CD4-positive, alpha-beta T cell treated with Interleukin-10 for 1 hour (primary cell): ENCODE measurements around the gene SYTL3.

Experiments
- DNase-seq: peaks from one replicate; pipeline ENCODE4 v3.0.0-alpha.2; 2020

SYTL3 gene

GRCh38 chr6:158703111-158703836, 53.4 kb downstream of the SYTL3 start:
- no peak for DNase-seq

DNA sequence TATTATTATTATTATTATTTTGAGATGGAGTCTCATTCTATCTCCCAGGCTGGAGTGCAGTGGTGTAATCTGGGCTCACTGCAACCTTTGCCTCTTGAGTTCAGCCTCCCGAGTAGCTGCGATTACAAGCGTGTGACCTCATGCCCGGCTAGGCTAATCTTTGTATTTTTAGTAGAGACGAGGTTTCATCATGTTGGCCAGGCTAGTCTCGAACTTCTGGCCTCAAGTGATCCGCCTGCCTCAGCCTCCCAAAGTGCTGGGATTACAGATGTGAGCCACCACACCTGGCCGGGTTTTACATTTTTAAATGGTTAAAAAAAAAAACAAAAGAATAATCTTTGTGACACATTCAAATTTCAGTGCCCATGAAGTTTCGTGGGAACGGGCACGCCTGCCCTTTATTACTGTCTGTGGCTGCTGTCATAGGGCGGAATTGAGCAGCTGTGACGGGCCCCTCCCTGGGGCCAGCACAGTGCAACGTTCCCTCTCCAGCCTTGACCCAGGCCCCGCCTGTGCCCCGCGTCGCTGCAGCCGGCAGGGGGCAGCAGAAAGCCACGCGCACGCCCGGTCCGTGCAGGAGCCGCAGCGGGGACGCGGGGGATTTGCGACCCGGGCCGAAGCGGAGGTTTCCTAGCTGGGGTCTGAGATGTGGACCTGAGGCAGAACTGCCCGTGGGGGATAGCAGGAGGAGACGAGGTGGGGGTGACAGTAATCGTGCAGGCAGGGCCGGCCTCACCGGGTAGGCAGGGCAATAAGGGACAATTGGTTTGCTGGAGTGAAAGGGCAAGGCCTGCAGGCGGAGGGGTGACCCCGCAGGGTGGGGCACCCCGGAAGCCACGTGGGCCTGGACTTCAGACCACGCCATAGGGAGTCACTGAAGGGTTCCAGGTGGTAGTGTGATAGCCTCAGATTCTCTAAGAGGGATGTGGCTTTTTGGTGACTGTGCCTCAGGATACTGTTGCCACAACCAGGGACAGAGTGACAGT, 54.3 kb downstream of the SYTL3 start:
- DNase-seq: peak; percentile 83

GRCh38 chr6:158705386-158706126, 55.7 kb downstream of the SYTL3 start:
- DNase-seq: no peak

- DNase-seq: no peak
These were observed 56.6 kb downstream of the SYTL3 start for GRCh38 chr6:158706369-158706982.

- no peak for DNase-seq
These were observed 57.4 kb downstream of the SYTL3 start for GRCh38 chr6:158707120-158707820.

GRCh38 chr6:158707821-158708195, 58.0 kb downstream of the SYTL3 start:
- DNase-seq: no peak

DNA sequence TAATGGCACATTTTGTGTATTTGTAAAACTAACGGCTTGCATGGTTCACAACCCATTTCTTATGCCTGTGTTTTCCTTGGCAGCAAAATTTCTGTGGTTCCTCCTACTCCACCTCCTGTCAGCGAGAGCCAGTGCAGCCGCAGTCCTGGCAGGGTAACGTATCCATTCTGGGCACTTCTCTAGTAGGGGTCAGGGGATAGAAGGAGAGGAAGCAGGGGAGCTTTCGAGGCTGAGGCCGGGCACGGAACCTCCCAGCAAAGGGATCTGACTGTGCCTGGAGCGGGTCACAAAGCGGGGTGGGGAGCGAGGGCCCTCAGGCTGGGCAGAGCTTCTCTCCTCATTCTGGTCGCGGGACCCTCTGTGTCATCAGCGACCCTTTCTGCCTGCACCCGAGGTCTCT, 58.4 kb downstream of the SYTL3 start:
- DNase-seq: no peak

DNA sequence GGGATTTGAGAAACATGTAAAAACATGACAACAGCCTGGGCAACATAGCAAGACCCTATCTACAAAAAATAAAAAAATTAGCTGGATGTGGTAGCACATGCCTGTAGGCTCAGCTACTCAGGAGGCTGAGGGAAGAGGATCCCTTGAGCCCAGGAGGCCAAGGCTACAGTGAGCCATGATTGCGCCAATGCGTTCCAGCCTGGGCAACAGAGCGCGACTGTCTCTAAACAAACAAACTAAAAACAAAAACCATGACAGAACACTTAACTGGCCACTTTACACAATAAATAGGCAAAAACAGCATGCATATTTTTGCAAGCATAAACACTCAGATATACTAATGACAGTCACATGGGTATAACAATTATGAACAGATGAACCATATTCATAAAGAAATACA, 60.0 kb downstream of the SYTL3 start:
- DNase-seq: no peak

DNA sequence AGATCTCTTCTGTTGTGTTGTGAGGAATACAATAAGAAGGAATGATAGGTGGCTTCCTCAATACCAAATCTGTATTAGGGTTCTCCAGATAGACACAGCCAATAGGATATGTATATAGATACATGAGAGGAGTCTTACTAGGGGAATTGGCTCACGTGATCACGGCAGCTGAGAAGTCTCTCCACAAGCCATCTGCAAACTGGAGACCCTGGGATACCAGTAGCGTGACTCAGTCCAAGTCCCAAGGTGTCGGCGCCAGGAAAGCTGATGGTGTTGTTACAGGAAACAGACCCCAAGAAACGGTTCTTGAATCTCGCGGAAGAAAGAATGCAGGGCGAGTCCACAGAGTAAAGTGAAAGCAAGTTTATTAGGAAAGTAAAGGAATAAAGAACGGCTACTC, 61.4 kb downstream of the SYTL3 start:
- no peak for DNase-seq

DNA sequence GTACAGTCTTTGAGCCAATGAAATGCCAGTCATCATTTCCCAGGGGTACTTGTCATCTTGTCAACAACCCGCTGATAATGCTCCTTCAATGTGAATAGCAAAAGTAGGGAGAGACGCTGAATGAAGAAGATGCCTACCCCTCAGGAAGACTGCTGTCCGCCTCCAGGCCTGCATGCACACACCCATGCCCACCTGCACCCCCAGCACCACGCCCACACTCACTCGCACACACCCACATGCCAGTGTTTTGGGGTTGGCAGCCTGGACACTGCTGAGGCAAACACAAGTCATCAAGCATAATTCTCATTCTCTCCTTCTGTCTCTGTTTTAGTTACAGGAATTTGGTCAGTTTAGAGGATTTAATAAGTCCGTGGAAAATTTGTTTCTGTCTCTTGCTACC, 63.6 kb downstream of the SYTL3 start:
- DNase-seq: no peak

DNA sequence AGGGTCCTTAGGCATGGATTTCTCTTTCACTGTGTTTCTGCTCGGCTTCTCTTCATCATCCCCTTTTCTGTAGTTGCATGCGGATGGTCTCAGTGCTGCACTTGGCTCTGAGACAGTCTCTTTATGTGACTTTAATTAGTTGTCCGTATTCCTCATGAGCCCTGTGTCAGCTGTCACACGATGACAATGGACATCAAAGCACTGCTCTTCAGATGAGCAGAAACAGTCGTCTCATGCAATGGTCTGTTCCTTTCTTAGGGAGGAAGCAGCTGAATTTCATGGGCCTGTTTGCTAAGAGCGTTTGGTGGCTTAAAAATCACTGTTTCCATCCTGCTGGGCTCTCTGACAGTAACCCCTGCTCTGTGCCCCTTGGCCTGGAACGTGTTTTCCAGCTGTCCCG, 64.9 kb downstream of the SYTL3 start:
- no peak for DNase-seq

DNA sequence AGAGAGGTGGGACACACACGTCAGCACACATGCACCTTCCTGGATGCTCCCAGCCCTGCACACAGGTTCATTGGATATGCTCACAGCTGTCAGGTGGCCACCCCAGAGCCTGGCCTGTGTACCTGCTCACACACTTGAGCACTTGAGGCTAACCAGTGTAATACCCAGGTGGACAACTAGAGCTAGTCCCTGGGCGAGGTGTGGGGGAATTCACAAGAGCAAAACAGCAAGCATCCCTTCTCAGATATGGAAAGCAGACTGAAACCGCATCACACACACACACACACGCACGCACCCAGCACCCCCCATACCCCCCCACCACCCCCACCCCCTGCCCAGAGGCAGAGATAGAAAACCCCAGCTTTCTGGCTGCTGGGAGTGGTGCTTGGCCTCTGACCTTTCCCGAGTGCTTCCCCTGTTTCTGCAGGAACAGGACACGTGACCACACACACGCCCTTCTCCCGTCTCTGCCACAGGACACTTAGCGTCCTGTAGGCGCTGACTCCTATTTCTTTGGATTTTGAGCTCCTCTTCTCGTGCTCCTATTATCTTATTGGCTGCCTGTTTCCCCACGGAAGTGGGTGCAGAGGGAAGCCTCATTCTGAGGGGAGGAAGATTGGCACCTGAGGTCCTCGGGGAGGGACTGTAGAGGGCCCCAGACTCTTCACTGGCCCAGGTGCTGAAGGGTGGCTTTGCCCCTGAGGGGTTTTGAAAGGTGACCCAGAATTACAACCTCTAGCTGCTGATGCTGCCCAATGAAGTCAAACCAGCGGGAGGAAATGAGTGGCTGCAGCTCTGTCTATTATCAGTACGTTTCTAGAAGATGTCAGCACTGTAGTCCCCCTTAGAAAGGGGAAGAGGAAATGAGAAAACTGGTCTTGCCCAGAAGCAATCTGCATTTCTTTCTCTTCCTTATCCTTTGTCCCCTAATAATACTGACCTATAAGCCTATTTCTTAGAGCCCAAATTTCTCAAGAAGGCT, 65.8 kb downstream of the SYTL3 start:
- no peak for DNase-seq

GRCh38 chr6:158717341-158718330, 67.8 kb downstream of the SYTL3 start:
- DNase-seq: peak; percentile 51

GRCh38 chr6:158718461-158719046, 68.7 kb downstream of the SYTL3 start:
- DNase-seq: no peak

- no peak for DNase-seq
These were observed 72.4 kb downstream of the SYTL3 start for GRCh38 chr6:158722176-158722729.

DNA sequence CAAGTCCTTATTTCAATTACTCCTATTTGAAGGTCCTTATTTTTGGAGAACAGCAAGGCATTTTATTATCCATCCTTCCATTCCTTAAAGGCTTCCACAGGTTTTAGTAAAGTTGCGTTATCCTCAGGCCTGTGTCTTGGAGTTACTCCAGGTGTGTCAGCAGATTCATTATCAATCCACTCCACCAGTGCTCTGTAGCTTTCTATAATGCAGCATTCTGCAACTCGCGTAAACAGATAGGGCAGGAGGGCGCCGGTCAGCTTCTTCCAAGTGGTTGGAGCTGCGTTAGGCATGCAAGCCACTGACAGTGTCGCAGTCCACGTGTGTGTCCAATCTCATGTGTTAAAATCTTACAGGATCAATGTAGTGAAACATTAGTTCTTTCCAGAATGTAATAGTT, 75.8 kb downstream of the SYTL3 start:
- DNase-seq: no peak

DNA sequence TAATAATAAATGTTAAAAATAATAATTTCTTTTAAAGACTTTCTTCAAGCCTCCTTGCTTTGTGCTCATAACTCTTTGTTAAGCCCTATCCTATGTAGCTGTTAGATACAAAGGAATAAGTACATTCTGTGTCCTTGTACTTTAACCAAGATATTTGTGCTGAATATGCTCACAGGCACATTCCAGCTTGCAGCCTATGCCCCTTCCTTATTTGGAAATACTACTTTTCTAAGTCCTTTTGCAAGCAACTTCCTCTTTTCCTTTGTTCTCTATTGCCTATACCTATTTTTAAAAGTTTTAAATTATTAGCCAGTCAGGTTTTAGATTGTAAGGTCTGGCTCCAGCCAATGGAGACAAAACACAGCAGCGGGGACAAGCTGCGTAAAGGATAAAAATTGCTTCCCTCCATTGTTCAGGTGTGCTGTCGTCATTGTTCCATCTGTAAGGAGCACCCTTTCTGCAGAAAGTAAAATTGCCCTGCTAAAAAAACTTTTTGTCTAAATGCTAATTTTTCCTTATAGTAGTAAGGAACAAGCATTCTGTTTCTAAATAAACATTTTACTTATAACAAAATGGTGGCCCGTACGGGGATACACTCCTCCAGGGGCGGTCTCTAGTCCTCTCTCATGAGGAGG, 80.2 kb downstream of the SYTL3 start:
- DNase-seq: no peak

- DNase-seq: no peak
These were observed 80.7 kb downstream of the SYTL3 start for GRCh38 chr6:158730541-158730907.

- DNase-seq: no peak
These were observed 85.2 kb downstream of the SYTL3 start for GRCh38 chr6:158735009-158735408.
